Sigmoid colon (tissue), 4 donors: ENCODE results near the gene CAPN12.

Experiments
- CTCF ChIP-seq, 4 experiments: fragments of 450-650 bp in 3 of 4; fragments of 200-600 bp in 1 of 4; IDR thresholded peaks; one replicate each; pipeline ENCODE4 v1.5.1; 2016 to 2019; ENCODE audit warnings: antibody characterized with exemption in 4 of 4, mild to moderate bottlenecking in 3 of 4, moderate library complexity in 2 of 4
- EP300 ChIP-seq, 4 donors: sonication (generic); formaldehyde crosslinking; IDR thresholded peaks; one replicate each; pipeline ENCODE4 v1.6.1; 2017; ENCODE audit warnings: antibody characterized with exemption in 4 of 4
- POLR2A ChIP-seq, 2 donors: fragments of 450-650 bp; IDR thresholded peaks; one replicate each; pipeline ENCODE4 v1.6.1; 2016; ENCODE audit warnings: antibody characterized with exemption in 2 of 2, mild to moderate bottlenecking in 2 of 2, moderate library complexity in 2 of 2

- TF ChIP-seq CTCF (IDR thresholded peaks at IDR 0.05) (no peak), POLR2A (IDR thresholded peaks at IDR 0.05) (no peak), EP300 (IDR thresholded peaks at IDR 0.05) (no peak)
Measured at GRCh38 chr19:38723606-38723965, 20.7 kb downstream of the CAPN12 start.
